ENCODE results near the gene KCNE2.
"Not testable (repeated sequence)": the region's sequence is repeated elsewhere in the genome, so short reads cannot be mapped to it uniquely, and the experiment has no call there.

The KCNE2 gene

GRCh38 chr21:34407294-34407693 lies 43.5 kb downstream of the KCNE2 start:
- DNase-seq (ENCODE audit: low spot score) = not testable (repeated sequence)

GRCh38 chr21:34417448-34418077 lies 53.8 kb downstream of the KCNE2 start:
- DNase-seq (ENCODE audit: low spot score) = not testable (repeated sequence)
